H1 (cell line): ENCODE data around the gene SNTG2. TPM values are rescaled to one million over a fixed set of nuclear protein-coding genes. Genes with fewer than 3 reads are reported as not detected.

Experiments
- CTCF ChIA-PET: fragments of 300-600 bp; sonication (Branson Sonifier 250); formaldehyde crosslinking; loops from one replicate; lab custom pipeline; 2021; ENCODE audit not compliant: partially characterized antibody; lab: Charles Lee
- POLR2A ChIA-PET: fragments of 300-600 bp; sonication (Branson Sonifier 250); formaldehyde crosslinking; loops from one replicate; lab custom pipeline; 2021; ENCODE audit warnings: inconsistent platforms; ENCODE audit not compliant: partially characterized antibody; lab: Charles Lee
- DNase-seq, 2 experiments: peaks; one replicate each; pipeline versions ENCODE4 v3.0.0 to v3.0.0-alpha.2; 2010 to 2022; ENCODE audit warnings: low spot score in 2 of 2, low read depth in 1 of 2, mixed read lengths in 1 of 2
- FAIRE-seq: peaks from 2 replicates; lab custom pipeline; 2011; peaks lifted over from hg19 to GRCh38; lab: Jason Lieb, UNC
- H2AFZ ChIP-seq: 2 replicates; pipeline ENCODE4 v1.8.1; 2012; ENCODE audit warnings: low read length, inconsistent platforms
- H2AK5ac ChIP-seq: 2 replicates; pipeline ENCODE4 v1.6.1; 2013; ENCODE audit warnings: low read depth, low read length
- H2BK120ac ChIP-seq: replicated peaks from 2 replicates; pipeline ENCODE3; 2013; ENCODE audit warnings: low read depth, low read length, inconsistent platforms
- H2BK12ac ChIP-seq: 2 replicates; pipeline ENCODE4 v1.6.1; 2013; ENCODE audit warnings: low read depth, low read length
- H2BK15ac ChIP-seq: 2 replicates; pipeline ENCODE4 v1.6.1; 2013; ENCODE audit warnings: low read length
- H2BK20ac ChIP-seq: 2 replicates; pipeline ENCODE4 v1.6.1; 2013; ENCODE audit warnings: low read length
- H2BK5ac ChIP-seq: 2 replicates; pipeline ENCODE4 v1.6.1; 2013; ENCODE audit warnings: low read depth, low read length
- H3K14ac ChIP-seq: 2 replicates; pipeline ENCODE4 v1.6.1; 2013; ENCODE audit warnings: inconsistent platforms; ENCODE audit not compliant: insufficient read length
- H3K18ac ChIP-seq: 2 replicates; pipeline ENCODE4 v1.6.1; 2013; ENCODE audit warnings: low read length; ENCODE audit errors: extremely low read depth
- H3K23ac ChIP-seq: 2 replicates; pipeline ENCODE4 v1.6.1; 2013; ENCODE audit warnings: inconsistent platforms; ENCODE audit not compliant: insufficient read length
- H3K23me2 ChIP-seq: 2 replicates; pipeline ENCODE4 v1.6.1; 2013; ENCODE audit warnings: low read depth, low read length
- H3K27ac ChIP-seq: 2 replicates; pipeline ENCODE4 v1.6.1; 2011; ENCODE audit warnings: low read depth, low read length, inconsistent platforms
- H3K27me3 ChIP-seq, 4 experiments: replicated peaks in 1 of 4; 1 replicate in 1 of 4; 2 replicates in 3 of 4; pipeline versions ENCODE4 v1.6.1 to v1.8.1; 2011 to 2013; ENCODE audit warnings: low read length in 3 of 4, mild to moderate bottlenecking in 3 of 4, inconsistent platforms in 2 of 4, mixed read lengths in 2 of 4, moderate library complexity in 1 of 4; ENCODE audit not compliant: control insufficient read depth in 3 of 4, insufficient read depth in 3 of 4; ENCODE audit errors: extremely low read depth in 1 of 4
- H3K36me3 ChIP-seq, 4 experiments: 2 replicates each; pipeline versions ENCODE4 v1.6.1 to v1.8.1; 2011 to 2013; ENCODE audit warnings: mild to moderate bottlenecking in 4 of 4, low read length in 3 of 4, moderate library complexity in 2 of 4, control low read depth in 1 of 4, inconsistent platforms in 1 of 4; ENCODE audit not compliant: insufficient read depth in 4 of 4, control insufficient read depth in 2 of 4
- H3K4ac ChIP-seq: replicated peaks from 2 replicates; pipeline ENCODE3; 2013; ENCODE audit warnings: low read length, low read depth, mixed read lengths, inconsistent platforms; ENCODE audit not compliant: insufficient read length
- H3K4me1 ChIP-seq, 4 experiments: replicated peaks in 1 of 4; 1 replicate in 1 of 4; 2 replicates in 3 of 4; pipeline versions ENCODE4 v1.6.1 to v1.8.1; 2011 to 2013; ENCODE audit warnings: low read length in 3 of 4, inconsistent platforms in 2 of 4, mixed read lengths in 1 of 4; ENCODE audit not compliant: insufficient read depth in 4 of 4, control insufficient read depth in 3 of 4
- H3K4me2 ChIP-seq, 2 experiments: 2 replicates each; pipeline versions ENCODE4 v1.6.1 to v1.8.1; 2011 to 2013; ENCODE audit warnings: low read depth in 2 of 2, low read length in 2 of 2, control low read depth in 1 of 2, inconsistent platforms in 1 of 2, mild to moderate bottlenecking in 1 of 2; ENCODE audit not compliant: insufficient read depth in 1 of 2
- H3K4me3 ChIP-seq, 4 experiments: fragments of 200-600, 300-600 bp in 1 of 4; sonication (generic), shearing (Covaris generic), sonication (Bioruptor Twin) in 1 of 4; 2 replicates each; pipeline versions ENCODE4 v1.5.1 to v1.8.1; 2011 to 2016; ENCODE audit warnings: low read length in 4 of 4, low read depth in 3 of 4, control low read depth in 2 of 4, inconsistent platforms in 2 of 4, mild to moderate bottlenecking in 2 of 4, mixed read lengths in 1 of 4, moderate library complexity in 1 of 4; ENCODE audit not compliant: insufficient read depth in 2 of 4; ENCODE audit errors: extremely low read depth in 1 of 4
- H3K56ac ChIP-seq: replicated peaks from 2 replicates; pipeline ENCODE3; 2013; ENCODE audit warnings: low read depth, mild to moderate bottlenecking, mixed read lengths, low read length, inconsistent platforms; ENCODE audit not compliant: insufficient read length
- H3K79me1 ChIP-seq: 2 replicates; pipeline ENCODE4 v1.6.1; 2013; ENCODE audit warnings: low read depth, low read length, control low read depth
- H3K79me2 ChIP-seq, 2 experiments: 2 replicates each; pipeline versions ENCODE4 v1.6.1 to v1.8.1; 2012 to 2013; ENCODE audit warnings: low read length in 2 of 2, mild to moderate bottlenecking in 2 of 2, inconsistent platforms in 1 of 2; ENCODE audit not compliant: insufficient read depth in 2 of 2, control insufficient read depth in 1 of 2
- H3K9ac ChIP-seq, 4 experiments: replicated peaks in 1 of 4; 1 replicate in 1 of 4; 2 replicates in 3 of 4; pipeline versions ENCODE4 v1.6.1 to v1.8.1; 2011 to 2013; ENCODE audit warnings: low read depth in 3 of 4, low read length in 3 of 4, control low read depth in 2 of 4, mild to moderate bottlenecking in 2 of 4, moderate library complexity in 2 of 4, inconsistent platforms in 1 of 4; ENCODE audit errors: extremely low read depth in 1 of 4
- H3K9me3 ChIP-seq, 2 experiments: 2 replicates each; pipeline versions ENCODE4 v1.6.1 to v1.8.1; 2012 to 2013; ENCODE audit warnings: mild to moderate bottlenecking in 2 of 2, moderate library complexity in 2 of 2, control low read depth in 1 of 2, inconsistent platforms in 1 of 2, low read depth in 1 of 2, low read length in 1 of 2, mixed read lengths in 1 of 2; ENCODE audit not compliant: insufficient read depth in 2 of 2
- H4K20me1 ChIP-seq, 2 experiments: replicated peaks in 1 of 2; 2 replicates each; pipeline versions ENCODE3 to v1.8.1; 2011 to 2013; ENCODE audit warnings: inconsistent platforms in 2 of 2, low read length in 2 of 2, mild to moderate bottlenecking in 1 of 2; ENCODE audit not compliant: insufficient read depth in 2 of 2, control insufficient read depth in 1 of 2
- H4K5ac ChIP-seq: 2 replicates; pipeline ENCODE4 v1.6.1; 2013; ENCODE audit warnings: low read length, low read depth, mixed read lengths, inconsistent platforms; ENCODE audit not compliant: insufficient read length
- H4K8ac ChIP-seq: 2 replicates; pipeline ENCODE4 v1.8.0; 2013; ENCODE audit warnings: mild to moderate bottlenecking, moderate library complexity, low read length, inconsistent platforms; ENCODE audit not compliant: insufficient read depth; ENCODE audit errors: extremely low read depth
- H4K91ac ChIP-seq: replicated peaks from 2 replicates; pipeline ENCODE3; 2013; ENCODE audit warnings: low read length, mixed read lengths, inconsistent platforms; ENCODE audit not compliant: insufficient read length
- BRCA1 ChIP-seq: IDR thresholded peaks from 2 replicates; pipeline ENCODE4 v1.6.1; 2012; ENCODE audit warnings: low read depth, low read length, improper control_type of control experiment
- CTBP2 ChIP-seq: IDR thresholded peaks from 2 replicates; pipeline ENCODE4 v1.7.0; 2011; ENCODE audit warnings: borderline replicate concordance, mild to moderate bottlenecking, moderate library complexity, mixed read lengths, low read length; ENCODE audit not compliant: insufficient read depth, insufficient read length
- HDAC2 ChIP-seq, 2 experiments: fragments of 300-600 bp in 1 of 2; sonication (generic) in 1 of 2; IDR thresholded peaks; 2 replicates each; pipeline ENCODE4 v1.6.1; 2011 to 2012; ENCODE audit warnings: low read depth in 2 of 2, low read length in 2 of 2, mild to moderate bottlenecking in 2 of 2, moderate library complexity in 2 of 2, borderline replicate concordance in 1 of 2, inconsistent platforms in 1 of 2
- PHF8 ChIP-seq: fragments of 200-600 bp; sonication (generic); conservative IDR thresholded peaks from 2 replicates; pipeline ENCODE4 v1.7.1; 2012; ENCODE audit warnings: low read depth, mild to moderate bottlenecking, inconsistent platforms, low read length, moderate library complexity
- RAD21 ChIP-seq, 2 experiments: IDR thresholded peaks in 1 of 2; conservative IDR thresholded peaks in 1 of 2; 2 replicates each; pipeline ENCODE4 v1.6.1; 2011; ENCODE audit warnings: low read depth in 2 of 2, low read length in 2 of 2, improper control_type of control experiment in 1 of 2, inconsistent platforms in 1 of 2, mild to moderate bottlenecking in 1 of 2, moderate library complexity in 1 of 2
- SIN3A ChIP-seq, 2 experiments: IDR thresholded peaks in 1 of 2; conservative IDR thresholded peaks in 1 of 2; 2 replicates each; pipeline ENCODE4 v1.6.1; 2011 to 2012; ENCODE audit warnings: low read length in 2 of 2, improper control_type of control experiment in 1 of 2, low read depth in 1 of 2, mild to moderate bottlenecking in 1 of 2
- SIX5 ChIP-seq: IDR thresholded peaks from 2 replicates; pipeline ENCODE4 v1.6.1; 2011; ENCODE audit warnings: mild to moderate bottlenecking, low read depth, low read length
- TAF7 ChIP-seq: optimal IDR thresholded peaks from 2 replicates; pipeline ENCODE3; 2011; ENCODE audit warnings: low read depth, mild to moderate bottlenecking, inconsistent platforms, low read length, moderate library complexity, borderline replicate concordance
- TCF12 ChIP-seq: IDR thresholded peaks from 2 replicates; pipeline ENCODE4 v1.6.1; 2011; ENCODE audit warnings: low read depth, mild to moderate bottlenecking, low read length
- USF2 ChIP-seq: IDR thresholded peaks from 2 replicates; pipeline ENCODE4 v1.6.1; 2011; ENCODE audit warnings: low read length, improper control_type of control experiment
- WGBS, 2 experiments: shearing (Covaris generic) in 1 of 2; methylation state at CpG; one replicate each; pipeline versions ENCODE4 v1.1.6 to v1.1.7; 2013 to 2015; ENCODE audit warnings: low lambda C conversion rate in 2 of 2, mixed read lengths in 2 of 2, inconsistent platforms in 1 of 2, low coverage in 1 of 2, missing lambda C conversion rate in 1 of 2; ENCODE audit not compliant: insufficient replicate concordance in 2 of 2, insufficient coverage in 1 of 2, insufficient read length in 1 of 2; ENCODE audit errors: extremely low coverage in 1 of 2, missing lambda C conversion rate in 1 of 2; 5-methylcytosine and 5-hydroxymethylcytosine counted together
- polyA plus RNA-seq, 7 experiments: library from polyadenylated mRNA; depleted of rRNA in 3 of 7; stranded (reverse) in 5 of 7; unstranded in 2 of 7; fragments of >200 nt in 5 of 7; fragments of 200-250 nt in 2 of 7; gene quantifications; 1 replicate in 5 of 7; 2 replicates in 1 of 7; 4 replicates in 1 of 7; pipeline versions ENCODE4 v1.2.1 to v1.2.3, GENCODE V29; 2011 to 2013; ENCODE audit warnings: missing spikeins in 2 of 7, mixed read lengths in 2 of 7
- total RNA-seq: library from RNA; stranded (reverse); fragmentation: NEBNext Ultra II Directional; extraction: Animal tissue kit (Norgen Biotek cat#: 25700); gene quantifications from 2 replicates; pipeline ENCODE4 v1.2.1, GENCODE V29; 2021
- TF ChIP-seq, protein P1 (sequence below): IDR thresholded peaks from 2 replicates; pipeline ENCODE4 v1.6.1; 2011; ENCODE audit warnings: low read depth, mild to moderate bottlenecking, low read length; ENCODE audit not compliant: insufficient read depth

SNTG2 gene
- total and polyA plus RNA-seq, 2 of the 8 experiments (the other 6 are each of a cell fraction or from before 2014, with no cell fraction given) = 6.6 to 18.1 TPM

DNA sequence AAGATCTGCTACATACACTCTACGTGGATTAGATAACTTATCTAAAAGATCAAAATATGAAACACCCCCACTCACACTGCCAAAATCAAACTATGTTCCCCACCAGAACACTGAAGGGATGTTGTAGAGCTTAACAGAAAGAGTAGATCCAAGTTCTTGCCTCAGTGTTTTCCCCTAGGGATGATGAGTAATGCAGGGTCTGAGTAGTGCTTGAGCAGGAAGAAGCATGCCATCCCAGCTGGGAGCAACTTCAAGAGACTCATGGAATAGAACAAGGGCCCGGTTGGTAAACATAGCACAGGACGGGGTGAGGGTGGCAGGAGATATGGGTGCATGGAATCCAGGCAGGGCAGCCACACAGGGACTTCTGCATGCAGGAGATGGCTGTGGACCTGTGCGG lies 74.3 kb downstream of the SNTG2 start:
- Histone ChIP-seq H3K4ac (no peak overlapping the region), H4K5ac (no peak overlapping the region), H4K91ac (no peak overlapping the region), H3K9me3 (no peaks in the 10 kb centered on the region), H3K4me1 (peaks cover 0 to 6% (median 2%) of the 10 kb centered on the region in 4 experiments; a peak in 3 of 7 replicates), H3K56ac (no peak overlapping the region), H3K18ac (no peak overlapping the region), H3K79me2 (peaks cover 0 to 37% of the 10 kb centered on the region in 2 experiments; a peak in 1 of 4 replicates), H2BK120ac (no peak overlapping the region), H3K9ac (no peak overlapping the region), H2BK20ac (no peak overlapping the region), H3K4me3 (no peak overlapping the region), H2BK5ac (no peak overlapping the region), H4K8ac (no peak overlapping the region), H2BK12ac (no peak overlapping the region), H3K27me3 (no peaks in the 10 kb centered on the region), H2AFZ (no peak overlapping the region), H3K79me1 (peaks cover 9% of the 10 kb centered on the region), H2BK15ac (no peak overlapping the region), H3K27ac (no peak overlapping the region), H3K23me2 (no peaks in the 10 kb centered on the region), H3K23ac (no peak overlapping the region), H3K36me3 (peaks cover 0 to 3% (median 0%) of the 10 kb centered on the region in 4 experiments; a peak in 2 of 8 replicates), H3K14ac (no peak overlapping the region), H3K4me2 (no peak overlapping the region), H2AK5ac (no peak overlapping the region), H4K20me1 (peaks cover 14 to 17% of the 10 kb centered on the region in 2 experiments)
- ChIA-PET CTCF (no interaction called here), POLR2A (no interaction called here)
- WGBS, 2 experiments = 71% methylated on average over 4 of the region's 4 CpGs; no CpG with 5 or more reads in 1 of the 2 experiments
- FAIRE-seq (no peak), DNase-seq (no peak)
- TF ChIP-seq RAD21 (IDR thresholded peaks at IDR 0.05 in 1 of 2, conservative IDR thresholded peaks at IDR 0.05 in 1 of 2; ENCODE audit: low read depth in 2 of 2, low read length in 2 of 2) = no peak
- no peak for TF ChIP-seq PHF8
- no peak for TF ChIP-seq CTBP2
- no peak for TF ChIP-seq USF2
- TF ChIP-seq BRCA1 = no peak
- TF ChIP-seq, protein P1, sequence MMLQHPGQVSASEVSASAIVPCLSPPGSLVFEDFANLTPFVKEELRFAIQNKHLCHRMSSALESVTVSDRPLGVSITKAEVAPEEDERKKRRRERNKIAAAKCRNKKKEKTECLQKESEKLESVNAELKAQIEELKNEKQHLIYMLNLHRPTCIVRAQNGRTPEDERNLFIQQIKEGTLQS = no peak
- no peak for TF ChIP-seq TCF12
- no peak for TF ChIP-seq TAF7
- TF ChIP-seq HDAC2 (IDR thresholded peaks at IDR 0.05; ENCODE audit: borderline replicate concordance in 1 of 2, low read depth in 2 of 2, low read length in 2 of 2) = no peak
- TF ChIP-seq SIN3A (conservative IDR thresholded peaks at IDR 0.05 in 1 of 2, IDR thresholded peaks at IDR 0.05 in 1 of 2; ENCODE audit: low read depth in 1 of 2, low read length in 2 of 2) = no peak
- TF ChIP-seq SIX5 = no peak
